H9 (cell line): ENCODE measurements around the gene COMMD4. TPM values are rescaled to one million over a fixed set of nuclear protein-coding genes. Genes with fewer than 3 reads are reported as not detected.

ENCODE experiments used
- DNase-seq: peaks from one replicate; pipeline ENCODE4 v3.0.0-alpha.2; 2017
- H2AFZ ChIP-seq: one replicate; pipeline ENCODE4 v1.6.1; 2013; ENCODE audit warnings: mild to moderate bottlenecking, low read length, control low read depth, moderate library complexity
- H2AK5ac ChIP-seq: 2 replicates; pipeline ENCODE4 v1.6.1; 2013; ENCODE audit warnings: low read length, control low read depth, mixed read lengths; ENCODE audit not compliant: insufficient read length
- H2BK120ac ChIP-seq: one replicate; pipeline ENCODE4 v1.6.1; 2013; ENCODE audit warnings: low read depth, mild to moderate bottlenecking, low read length, control low read depth, inconsistent platforms; ENCODE audit not compliant: poor library complexity, severe bottlenecking
- H2BK12ac ChIP-seq: 2 replicates; pipeline ENCODE4 v1.6.1; 2013; ENCODE audit warnings: low read length, control low read depth, mixed read lengths, low read depth; ENCODE audit not compliant: insufficient read length
- H2BK15ac ChIP-seq: 2 replicates; pipeline ENCODE4 v1.6.1; 2013; ENCODE audit warnings: low read depth, low read length, control low read depth
- H2BK20ac ChIP-seq: one replicate; pipeline ENCODE4 v1.6.1; 2013; ENCODE audit warnings: low read depth, mild to moderate bottlenecking, low read length, control low read depth, inconsistent platforms; ENCODE audit not compliant: poor library complexity, severe bottlenecking
- H2BK5ac ChIP-seq: 2 replicates; pipeline ENCODE4 v1.6.1; 2013; ENCODE audit warnings: low read length, control low read depth, mixed read lengths; ENCODE audit not compliant: insufficient read length
- H3K14ac ChIP-seq: 2 replicates; pipeline ENCODE4 v1.6.1; 2013; ENCODE audit warnings: low read length, control low read depth; ENCODE audit not compliant: insufficient read depth
- H3K18ac ChIP-seq: 2 replicates; pipeline ENCODE4 v1.6.1; 2013; ENCODE audit warnings: low read depth, mild to moderate bottlenecking, mixed read lengths, low read length, control low read depth; ENCODE audit not compliant: insufficient read length
- H3K23ac ChIP-seq: 2 replicates; pipeline ENCODE4 v1.6.1; 2013; ENCODE audit warnings: low read length, control low read depth, mixed read lengths, low read depth; ENCODE audit not compliant: insufficient read length
- H3K23me2 ChIP-seq: 2 replicates; pipeline ENCODE4 v1.6.1; 2013; ENCODE audit warnings: low read depth, mild to moderate bottlenecking, mixed read lengths, low read length, control low read depth; ENCODE audit not compliant: insufficient read length, poor library complexity, severe bottlenecking
- H3K27ac ChIP-seq: 2 replicates; pipeline ENCODE4 v1.5.1; 2013; ENCODE audit warnings: low read length, control low read depth, mixed read lengths, low read depth; ENCODE audit not compliant: insufficient read length
- H3K27me3 ChIP-seq: 2 replicates; pipeline ENCODE4 v1.6.1; 2013; ENCODE audit warnings: low read length, control low read depth, inconsistent platforms; ENCODE audit not compliant: insufficient read depth
- H3K4ac ChIP-seq: 2 replicates; pipeline ENCODE4 v1.6.1; 2013; ENCODE audit warnings: low read depth, mild to moderate bottlenecking, control low read depth, inconsistent platforms, low read length, moderate library complexity
- H3K4me1 ChIP-seq: 2 replicates; pipeline ENCODE4 v1.6.1; 2013; ENCODE audit warnings: low read length, control low read depth, inconsistent platforms; ENCODE audit not compliant: insufficient read depth
- H3K4me2 ChIP-seq: 2 replicates; pipeline ENCODE4 v1.6.1; 2013; ENCODE audit warnings: low read length, control low read depth, mixed read lengths; ENCODE audit not compliant: insufficient read length, insufficient read depth
- H3K56ac ChIP-seq: 2 replicates; pipeline ENCODE4 v1.6.1; 2013; ENCODE audit warnings: low read depth, mild to moderate bottlenecking, mixed read lengths, low read length, control low read depth; ENCODE audit not compliant: insufficient read length
- H3K79me1 ChIP-seq: 2 replicates; pipeline ENCODE4 v1.6.1; 2013; ENCODE audit warnings: low read depth, mild to moderate bottlenecking, moderate library complexity, low read length, control low read depth, inconsistent platforms; ENCODE audit not compliant: insufficient read depth, poor library complexity, severe bottlenecking
- H3K79me2 ChIP-seq: 2 replicates; pipeline ENCODE4 v1.6.1; 2013; ENCODE audit warnings: low read length, control low read depth, inconsistent platforms; ENCODE audit not compliant: insufficient read depth
- H3K9ac ChIP-seq: 2 replicates; pipeline ENCODE4 v1.6.1; 2013; ENCODE audit warnings: low read length, control low read depth, mixed read lengths; ENCODE audit not compliant: insufficient read length; ENCODE audit errors: extremely low read depth
- H3K9me3 ChIP-seq: one replicate; pipeline ENCODE4 v1.6.1; 2013; ENCODE audit warnings: low read depth, low read length, inconsistent platforms; ENCODE audit not compliant: control insufficient read depth
- H3T11ph ChIP-seq: one replicate; pipeline ENCODE4 v1.6.1; 2013; ENCODE audit warnings: mild to moderate bottlenecking, low read length, control low read depth, inconsistent platforms
- H4K20me1 ChIP-seq: one replicate; pipeline ENCODE4 v1.6.1; 2013; ENCODE audit not compliant: control insufficient read depth, insufficient read length, insufficient read depth
- H4K5ac ChIP-seq: 2 replicates; pipeline ENCODE4 v1.6.1; 2013; ENCODE audit warnings: low read depth, mild to moderate bottlenecking, mixed read lengths, low read length, control low read depth; ENCODE audit not compliant: insufficient read length
- H4K8ac ChIP-seq: replicated peaks from 2 replicates; pipeline ENCODE4 v1.6.1; 2013; ENCODE audit warnings: low read length, control low read depth, mixed read lengths, low read depth; ENCODE audit not compliant: insufficient read length
- H4K91ac ChIP-seq: 2 replicates; pipeline ENCODE4 v1.6.1; 2013; ENCODE audit warnings: low read depth, mild to moderate bottlenecking, moderate library complexity, mixed read lengths, low read length, control low read depth; ENCODE audit not compliant: insufficient read length
- H3K27ac Mint-ChIP-seq, 3 experiments: 2 replicates in 2 of 3; 3 replicates in 1 of 3; pipeline ENCODE4 v1.8.0; 2020 to 2021; ENCODE audit warnings: mixed read lengths in 3 of 3, mild to moderate bottlenecking in 1 of 3, moderate library complexity in 1 of 3
- H3K27me3 Mint-ChIP-seq: 2 replicates; pipeline ENCODE4 v1.8.0; 2021; ENCODE audit warnings: low read depth, mild to moderate bottlenecking, moderate library complexity, mixed read lengths
- H3K36me3 Mint-ChIP-seq, 3 experiments: 2 replicates in 2 of 3; 3 replicates in 1 of 3; pipeline ENCODE4 v1.8.0; 2020 to 2021; ENCODE audit warnings: low read depth in 3 of 3, mixed read lengths in 3 of 3; ENCODE audit not compliant: insufficient read depth in 1 of 3
- H3K4me1 Mint-ChIP-seq, 2 experiments: 2 replicates each; pipeline ENCODE4 v1.8.0; 2020; ENCODE audit warnings: mixed read lengths in 2 of 2
- H3K4me3 Mint-ChIP-seq, 2 experiments: 2 replicates in 1 of 2; 3 replicates in 1 of 2; pipeline ENCODE4 v1.8.0; 2020 to 2021; ENCODE audit warnings: mild to moderate bottlenecking in 2 of 2, mixed read lengths in 2 of 2, moderate library complexity in 1 of 2
- H3K9me3 Mint-ChIP-seq, 2 experiments: 2 replicates in 1 of 2; 3 replicates in 1 of 2; pipeline ENCODE4 v1.8.0; 2020; ENCODE audit warnings: mild to moderate bottlenecking in 2 of 2, mixed read lengths in 2 of 2, moderate library complexity in 1 of 2
- CTCF ChIP-seq: fragments of 200-600 bp; sonication (generic); conservative IDR thresholded peaks from 3 replicates; pipeline ENCODE4 v1.8.0; 2021; ENCODE audit warnings: antibody characterized with exemption, mild to moderate bottlenecking
- WGBS: extraction: QIAGEN DNeasy Blood & Tissue Kit; methylation state at CpG from one replicate; pipeline ENCODE4 v1.1.7; 2013; ENCODE audit warnings: missing lambda C conversion rate, low lambda C conversion rate, mixed read lengths; ENCODE audit not compliant: insufficient read length; ENCODE audit errors: extremely low coverage; 5-methylcytosine and 5-hydroxymethylcytosine counted together
- total RNA-seq: library from RNA; stranded (reverse); gene quantifications from 2 replicates; pipeline ENCODE4 v1.2.1, GENCODE V29; 2021

COMMD4 gene
- total RNA-seq, 1 experiment from 2014 or later = 146 TPM

- no peak overlapping the region for H2BK5ac ChIP-seq
- no peak overlapping the region for H3K18ac ChIP-seq
- H3K27ac Mint-ChIP-seq = no peak overlapping the region
- H3K4me1 ChIP-seq = no peaks in the 10 kb centered on the region
- H2BK20ac ChIP-seq = no peak overlapping the region
- no peak overlapping the region for H3K4ac ChIP-seq
- no peaks in the 10 kb centered on the region for H3K23me2 ChIP-seq
- H3T11ph ChIP-seq = no peak overlapping the region
- DNase-seq = peak; percentile 88
- no peaks in the 10 kb centered on the region for H3K9me3 Mint-ChIP-seq
- H3K14ac ChIP-seq = no peak overlapping the region
- no peak overlapping the region for H2AK5ac ChIP-seq
- no peak overlapping the region for H3K9ac ChIP-seq
- no peak overlapping the region for H2BK15ac ChIP-seq
- no peak overlapping the region for H3K56ac ChIP-seq
- TF ChIP-seq CTCF = peak; percentile 89
- H3K4me1 Mint-ChIP-seq = peaks cover 0 to 2% of the 10 kb centered on the region in 2 experiments; a peak in 1 of 4 replicates
- H3K4me3 Mint-ChIP-seq = no peak overlapping the region
- no peaks in the 10 kb centered on the region for H3K9me3 ChIP-seq
- peaks cover 23% of the 10 kb centered on the region for H3K27me3 Mint-ChIP-seq
- no peak overlapping the region for H3K27ac ChIP-seq
- H2AFZ ChIP-seq = no peak overlapping the region
- H3K23ac ChIP-seq = no peak overlapping the region
- no peak overlapping the region for H4K8ac ChIP-seq
- no peak overlapping the region for H4K91ac ChIP-seq
- H2BK12ac ChIP-seq = no peak overlapping the region
- H3K79me2 ChIP-seq = no peaks in the 10 kb centered on the region
- H3K79me1 ChIP-seq = no peaks in the 10 kb centered on the region
- no peak overlapping the region for H4K5ac ChIP-seq
- H3K4me2 ChIP-seq = no peak overlapping the region
- no peak overlapping the region for H2BK120ac ChIP-seq
- WGBS = no CpG with 5 or more reads among the region's 15 CpGs
- no peaks in the 10 kb centered on the region; the same call in 1 of the 2 replicates for H3K27me3 ChIP-seq
- no peaks in the 10 kb centered on the region for H4K20me1 ChIP-seq
- no peaks in the 10 kb centered on the region for H3K36me3 Mint-ChIP-seq
These were observed 28.0 kb upstream of the COMMD4 start for GRCh38 chr15:75307778-75308390.
